ENCODE measurements around the gene CENPA.
"Not testable (repeated sequence)": the region's sequence is repeated elsewhere in the genome, so short reads cannot be mapped to it uniquely, and the experiment has no call there.

The CENPA gene

GRCh38 chr2:26809211-26809610, 23.4 kb downstream of the CENPA start:
- TF ChIP-seq, protein P1, sequence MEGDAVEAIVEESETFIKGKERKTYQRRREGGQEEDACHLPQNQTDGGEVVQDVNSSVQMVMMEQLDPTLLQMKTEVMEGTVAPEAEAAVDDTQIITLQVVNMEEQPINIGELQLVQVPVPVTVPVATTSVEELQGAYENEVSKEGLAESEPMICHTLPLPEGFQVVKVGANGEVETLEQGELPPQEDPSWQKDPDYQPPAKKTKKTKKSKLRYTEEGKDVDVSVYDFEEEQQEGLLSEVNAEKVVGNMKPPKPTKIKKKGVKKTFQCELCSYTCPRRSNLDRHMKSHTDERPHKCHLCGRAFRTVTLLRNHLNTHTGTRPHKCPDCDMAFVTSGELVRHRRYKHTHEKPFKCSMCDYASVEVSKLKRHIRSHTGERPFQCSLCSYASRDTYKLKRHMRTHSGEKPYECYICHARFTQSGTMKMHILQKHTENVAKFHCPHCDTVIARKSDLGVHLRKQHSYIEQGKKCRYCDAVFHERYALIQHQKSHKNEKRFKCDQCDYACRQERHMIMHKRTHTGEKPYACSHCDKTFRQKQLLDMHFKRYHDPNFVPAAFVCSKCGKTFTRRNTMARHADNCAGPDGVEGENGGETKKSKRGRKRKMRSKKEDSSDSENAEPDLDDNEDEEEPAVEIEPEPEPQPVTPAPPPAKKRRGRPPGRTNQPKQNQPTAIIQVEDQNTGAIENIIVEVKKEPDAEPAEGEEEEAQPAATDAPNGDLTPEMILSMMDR (IDR thresholded peaks at IDR 0.05; ENCODE audit: borderline replicate concordance, control extremely low read depth, extremely low read depth, insufficient read depth, missing control alignments), result no peak
- no peak for DNase-seq (ENCODE audit: low spot score)
- in situ Hi-C loops (cut with MboI; ENCODE audit: low sequenced_read_pairs, unreplicated experiment), result no loop called here

GRCh38 chr2:26809876-26810577, 24.2 kb downstream of the CENPA start:
- TF ChIP-seq, protein P1 (IDR thresholded peaks at IDR 0.05; ENCODE audit: borderline replicate concordance, control extremely low read depth, extremely low read depth, insufficient read depth, missing control alignments), result no peak
- DNase-seq (ENCODE audit: low spot score), result no peak
- in situ Hi-C loops (cut with MboI; ENCODE audit: low sequenced_read_pairs, unreplicated experiment), result no loop called here

GRCh38 chr2:26811261-26811660, 25.4 kb downstream of the CENPA start:
- in situ Hi-C loops (cut with MboI; ENCODE audit: low sequenced_read_pairs, unreplicated experiment), result no loop called here
- DNase-seq (ENCODE audit: low spot score), result no peak
- TF ChIP-seq, protein P1 (IDR thresholded peaks at IDR 0.05; ENCODE audit: borderline replicate concordance, control extremely low read depth, extremely low read depth, insufficient read depth, missing control alignments), result no peak

DNA sequence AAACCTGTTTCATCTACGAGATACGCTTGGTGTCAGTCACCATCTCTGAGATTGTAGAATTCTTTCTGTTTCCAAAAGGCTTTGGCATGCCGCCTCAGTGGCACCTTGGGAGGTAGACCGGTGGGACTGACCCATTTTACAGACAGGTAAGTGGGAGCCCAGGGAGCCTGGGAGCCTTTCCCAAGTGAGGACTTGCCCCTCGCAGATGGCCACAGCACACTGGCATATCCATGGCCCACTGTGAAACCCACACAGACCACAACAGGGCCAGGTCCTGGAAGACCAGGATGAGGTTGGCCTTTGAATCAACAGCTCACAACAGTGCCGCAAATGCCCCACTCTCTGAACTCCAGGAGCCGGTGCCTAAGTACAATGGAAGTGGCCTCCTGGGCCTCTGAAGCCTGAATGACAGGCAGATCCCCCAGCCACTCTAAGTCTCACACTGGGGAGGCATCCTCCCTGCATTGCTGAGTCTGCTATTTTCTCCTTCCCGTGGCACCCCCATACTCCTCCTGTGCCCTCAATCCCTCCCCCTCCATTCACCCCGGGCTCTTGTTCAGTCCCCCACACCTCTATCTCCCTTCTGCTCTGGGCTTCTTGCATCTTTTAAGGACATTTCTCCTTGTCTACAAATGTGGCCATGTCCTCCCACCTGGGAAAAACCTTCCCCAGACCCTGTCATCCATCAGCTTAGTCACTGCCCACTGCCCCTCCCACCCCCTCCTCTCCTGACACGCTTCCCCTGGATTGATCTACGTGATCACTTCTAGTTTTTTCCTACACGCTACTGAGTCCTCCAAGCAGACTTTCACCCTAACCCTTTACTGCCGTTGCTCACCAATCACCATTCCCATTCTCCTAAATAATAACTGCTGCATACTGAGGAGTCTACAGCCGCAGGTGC, 26.2 kb downstream of the CENPA start:
- DNase-seq (ENCODE audit: low spot score), result no peak
- in situ Hi-C loops (cut with MboI; ENCODE audit: low sequenced_read_pairs, unreplicated experiment), result no loop called here
- TF ChIP-seq, protein P1 (IDR thresholded peaks at IDR 0.05; ENCODE audit: borderline replicate concordance, control extremely low read depth, extremely low read depth, insufficient read depth, missing control alignments), result no peak

DNA sequence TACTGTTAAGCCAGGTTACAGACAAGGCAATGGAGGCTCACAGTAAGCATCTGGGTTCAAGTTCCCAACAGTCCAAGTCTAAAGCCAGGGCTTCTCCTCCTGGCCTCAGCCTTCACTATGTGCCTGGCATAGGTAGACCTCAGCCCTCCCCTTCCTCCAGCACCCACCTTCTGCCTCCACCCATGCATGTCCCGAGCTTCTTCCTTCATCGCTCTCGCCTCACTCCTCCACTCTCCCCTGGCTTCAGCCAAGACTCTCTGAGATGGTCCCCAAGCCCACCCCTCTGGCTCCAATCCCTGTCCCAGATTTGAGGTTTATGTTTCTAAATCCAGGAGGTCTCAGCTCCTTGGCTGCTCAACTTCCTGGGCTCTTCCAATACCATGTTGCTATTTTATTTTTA, 26.9 kb downstream of the CENPA start:
- TF ChIP-seq, protein P1 (IDR thresholded peaks at IDR 0.05; ENCODE audit: borderline replicate concordance, control extremely low read depth, extremely low read depth, insufficient read depth, missing control alignments), result no peak
- no peak for DNase-seq (ENCODE audit: low spot score)
- in situ Hi-C loops (cut with MboI; ENCODE audit: low sequenced_read_pairs, unreplicated experiment), result no loop called here

GRCh38 chr2:26814072-26814765, 28.4 kb downstream of the CENPA start:
- DNase-seq (ENCODE audit: low spot score); in situ Hi-C loops (cut with MboI; ENCODE audit: low sequenced_read_pairs, unreplicated experiment): not testable (repeated sequence)

Data from GM13976 (cell line).